ENCODE data around the gene OR5A1.
"Not testable (repeated sequence)": the region's sequence is repeated elsewhere in the genome, so short reads cannot be mapped to it uniquely, and the experiment has no call there.

The OR5A1 gene

GRCh38 chr11:59436169-59436568 lies at the start of gene OR5A1:
OR5A1 (plus strand) TSS chr11:59436469; CDS start chr11:59443169, 6,700 bp downstream.
- no peak for DNase-seq (ENCODE audit: low read depth in 2 of 2)

GRCh38 chr11:59394186-59394585 lies 42.1 kb upstream of the OR5A1 start:
- DNase-seq (ENCODE audit: low read depth in 2 of 2), result no peak

- DNase-seq (ENCODE audit: low read depth in 2 of 2), result no peak
Measured at GRCh38 chr11:59400461-59401261, 35.6 kb upstream of the OR5A1 start.

GRCh38 chr11:59401262-59401552 lies 35.1 kb upstream of the OR5A1 start:
- no peak for DNase-seq (ENCODE audit: low read depth in 2 of 2)

GRCh38 chr11:59403546-59403945 lies 32.7 kb upstream of the OR5A1 start:
- DNase-seq (ENCODE audit: low read depth in 2 of 2), result no peak

- DNase-seq (ENCODE audit: low read depth in 2 of 2), result no peak
Measured at GRCh38 chr11:59413646-59414045, 22.6 kb upstream of the OR5A1 start.

- DNase-seq (ENCODE audit: low read depth in 2 of 2), result no peak
Measured at GRCh38 chr11:59415111-59415510, 21.2 kb upstream of the OR5A1 start.

GRCh38 chr11:59416613-59417012 lies 19.7 kb upstream of the OR5A1 start:
- no peak for DNase-seq (ENCODE audit: low read depth in 2 of 2)

GRCh38 chr11:59417023-59417422 lies 19.2 kb upstream of the OR5A1 start:
- no peak for DNase-seq (ENCODE audit: low read depth in 2 of 2)

- no peak for DNase-seq (ENCODE audit: low read depth in 2 of 2)
Measured at GRCh38 chr11:59418156-59418555, 18.1 kb upstream of the OR5A1 start.

GRCh38 chr11:59423835-59424234 lies 12.4 kb upstream of the OR5A1 start:
- DNase-seq (ENCODE audit: low read depth in 2 of 2), result no peak

GRCh38 chr11:59425131-59425530 lies 11.1 kb upstream of the OR5A1 start:
- no peak for DNase-seq (ENCODE audit: low read depth in 2 of 2)

- no peak for DNase-seq (ENCODE audit: low read depth in 2 of 2)
Measured at GRCh38 chr11:59426361-59427067, 9.8 kb upstream of the OR5A1 start, which contains the start of gene OR5A2. OR5A2 (minus strand) TSS chr11:59426413; CDS start chr11:59422953, 3,460 bp downstream.

GRCh38 chr11:59427068-59427382 lies 9.2 kb upstream of the OR5A1 start:
- DNase-seq (ENCODE audit: low read depth in 2 of 2), result no peak

- DNase-seq (ENCODE audit: low read depth in 2 of 2), result no peak
Measured at GRCh38 chr11:59429924-59430516, 6.2 kb upstream of the OR5A1 start.

- DNase-seq (ENCODE audit: low read depth in 2 of 2), result no peak
Measured at GRCh38 chr11:59437770-59438169, 1.5 kb downstream of the OR5A1 start.

GRCh38 chr11:59445624-59446023 lies 9.4 kb downstream of the OR5A1 start:
- not testable (repeated sequence) for DNase-seq (ENCODE audit: low read depth in 2 of 2)

- DNase-seq (ENCODE audit: low read depth in 2 of 2), result no peak
Measured at GRCh38 chr11:59448484-59448883, 12.2 kb downstream of the OR5A1 start.

- no peak for DNase-seq (ENCODE audit: low read depth in 2 of 2)
Measured at GRCh38 chr11:59456661-59457060, 20.4 kb downstream of the OR5A1 start, which contains the start of gene OR4D6. OR4D6 (plus strand) TSS chr11:59456961; CDS start chr11:59456961, 0 bp downstream.

- no peak for DNase-seq (ENCODE audit: low read depth in 2 of 2)
Measured at GRCh38 chr11:59459916-59460315, 23.6 kb downstream of the OR5A1 start.

GRCh38 chr11:59463190-59463641 lies 26.9 kb downstream of the OR5A1 start:
- no peak for DNase-seq (ENCODE audit: low read depth in 2 of 2)

- no peak for DNase-seq (ENCODE audit: low read depth in 2 of 2)
Measured at GRCh38 chr11:59473015-59473414, 36.7 kb downstream of the OR5A1 start, which contains the start of gene OR4D10. OR4D10 (plus strand) TSS chr11:59473315; CDS start chr11:59477430, 4,115 bp downstream.

GRCh38 chr11:59475176-59475575 lies 38.9 kb downstream of the OR5A1 start:
- no peak for DNase-seq (ENCODE audit: low read depth in 2 of 2)

All from stimulated activated CD8-positive, alpha-beta memory T cell treated with anti-CD3 and anti-CD28 coated beads, Interleukin-2, amount 100 ng/mL, for 48 hours (primary cell).